ENCODE data around the gene SLC5A2. TPM values are rescaled to one million over a fixed set of nuclear protein-coding genes. Genes with fewer than 3 reads are reported as not detected.
A peak's percentile ranks its signal among the peaks of the same experiment; 100 is the strongest.
"Not testable (repeated sequence)": the region's sequence is repeated elsewhere in the genome, so short reads cannot be mapped to it uniquely, and the experiment has no call there.

SLC5A2 gene
- total RNA-seq, 1 donor from 2014 or later: not detected

GRCh38 chr16:31475946-31476302 lies 7.0 kb upstream of the SLC5A2 start:
- Mint-ChIP-seq H3K9me3 (no peaks in the 10 kb centered on the region), H3K4me1 (peaks cover 19% of the 10 kb centered on the region), H3K27ac (no peak overlapping the region), H3K36me3 (ENCODE audit: low read depth) (no peaks in the 10 kb centered on the region), H3K27me3 (peaks cover 49% of the 10 kb centered on the region), H3K4me3 (peak overlapping the region; percentile 90)
- peak; percentile 64 for DNase-seq
- intact Hi-C loops (cut with micrococcal nuclease): loop anchor here (5.0 kb wide), 1 partner anchor 391 kb away; no protein-coding TSS in a partner anchor

- H3K4me1 Mint-ChIP-seq: peaks cover 17% of the 10 kb centered on the region
- peaks cover 43% of the 10 kb centered on the region for H3K27me3 Mint-ChIP-seq
- peak overlapping the region; percentile 66 for H3K27ac Mint-ChIP-seq
These were observed 6.4 kb upstream of the SLC5A2 start for GRCh38 chr16:31476303-31477219.

GRCh38 chr16:31477220-31478216 lies 5.4 kb upstream of the SLC5A2 start:
- H3K4me3 Mint-ChIP-seq: peak overlapping the region; percentile 90
- intact Hi-C loops (cut with micrococcal nuclease): loop anchor here (1.0 to 5.0 kb wide), 3 partner anchors 10 to 390 kb away; partner anchors contain the start of gene ARMC5
- peaks cover 45% of the 10 kb centered on the region for H3K27me3 Mint-ChIP-seq
- H3K9me3 Mint-ChIP-seq: no peaks in the 10 kb centered on the region
- DNase-seq: peak; percentile 82
- peak overlapping the region; percentile 27 for H3K27ac Mint-ChIP-seq
- peaks cover 15% of the 10 kb centered on the region for H3K4me1 Mint-ChIP-seq
- no peaks in the 10 kb centered on the region for H3K36me3 Mint-ChIP-seq (ENCODE audit: low read depth)

More at GRCh38 chr16:31476303-31477219, 6.4 kb upstream of the SLC5A2 start:
- intact Hi-C loops (cut with micrococcal nuclease): loop anchor here (1.0 to 5.0 kb wide), 3 partner anchors 11 to 391 kb away; partner anchors contain the start of gene ARMC5
- Mint-ChIP-seq H3K9me3 (no peaks in the 10 kb centered on the region), H3K4me3 (peak overlapping the region; percentile 90), H3K36me3 (ENCODE audit: low read depth) (no peaks in the 10 kb centered on the region)
- peak; percentile 93 for DNase-seq

- Mint-ChIP-seq H3K36me3 (ENCODE audit: low read depth) (no peaks in the 10 kb centered on the region), H3K27ac (no peak overlapping the region), H3K9me3 (no peaks in the 10 kb centered on the region), H3K4me1 (peaks cover 11% of the 10 kb centered on the region), H3K27me3 (peaks cover 39% of the 10 kb centered on the region), H3K4me3 (no peak overlapping the region)
- no peak for DNase-seq
- intact Hi-C loops (cut with micrococcal nuclease): loop anchor here (5.0 kb wide), 1 partner anchor 388 kb away; no protein-coding TSS in a partner anchor
These were observed 4.0 kb upstream of the SLC5A2 start for GRCh38 chr16:31478956-31479355.

- H3K4me1 Mint-ChIP-seq: peaks cover 11% of the 10 kb centered on the region
- intact Hi-C loops (cut with micrococcal nuclease): loop anchor here (5.0 kb wide), 1 partner anchor 388 kb away; no protein-coding TSS in a partner anchor
- no peak overlapping the region for H3K4me3 Mint-ChIP-seq
- peaks cover 34% of the 10 kb centered on the region for H3K27me3 Mint-ChIP-seq
- no peak for DNase-seq
- no peaks in the 10 kb centered on the region for H3K9me3 Mint-ChIP-seq
- H3K27ac Mint-ChIP-seq: no peak overlapping the region
- H3K36me3 Mint-ChIP-seq (ENCODE audit: low read depth): no peaks in the 10 kb centered on the region
These were observed 3.2 kb upstream of the SLC5A2 start for GRCh38 chr16:31479751-31480150.

- H3K27me3 Mint-ChIP-seq: peaks cover 39% of the 10 kb centered on the region
- no peaks in the 10 kb centered on the region for H3K9me3 Mint-ChIP-seq
- peaks cover 11% of the 10 kb centered on the region for H3K4me1 Mint-ChIP-seq
- H3K4me3 Mint-ChIP-seq: no peak overlapping the region
- H3K27ac Mint-ChIP-seq: no peak overlapping the region
- H3K36me3 Mint-ChIP-seq (ENCODE audit: low read depth): no peaks in the 10 kb centered on the region
- no peak for DNase-seq
- intact Hi-C loops (cut with micrococcal nuclease): no loop called here
These were observed 1.9 kb upstream of the SLC5A2 start for GRCh38 chr16:31480851-31481536.

GRCh38 chr16:31484048-31484447 lies 1.1 kb downstream of the SLC5A2 start:
- intact Hi-C loops (cut with micrococcal nuclease); H3K27ac Mint-ChIP-seq: not testable (repeated sequence)
- H3K27me3 Mint-ChIP-seq: peaks cover 39% of the 10 kb centered on the region

GRCh38 chr16:31484491-31485171 lies 1.7 kb downstream of the SLC5A2 start:
- H3K4me3 Mint-ChIP-seq: no peak overlapping the region
- H3K27me3 Mint-ChIP-seq: peaks cover 37% of the 10 kb centered on the region
- peaks cover 2% of the 10 kb centered on the region for H3K4me1 Mint-ChIP-seq
- intact Hi-C loops (cut with micrococcal nuclease): no loop called here
- DNase-seq: no peak
- no peaks in the 10 kb centered on the region for H3K9me3 Mint-ChIP-seq
- H3K36me3 Mint-ChIP-seq (ENCODE audit: low read depth): no peaks in the 10 kb centered on the region
- H3K27ac Mint-ChIP-seq: no peak overlapping the region

More at GRCh38 chr16:31484048-31484447, 1.1 kb downstream of the SLC5A2 start:
- not testable (repeated sequence) for DNase-seq; H3K9me3 Mint-ChIP-seq; H3K4me3 Mint-ChIP-seq; H3K4me1 Mint-ChIP-seq; H3K36me3 Mint-ChIP-seq (ENCODE audit: low read depth)

- no peak for DNase-seq
- Mint-ChIP-seq H3K9me3 (no peaks in the 10 kb centered on the region), H3K27ac (no peak overlapping the region), H3K36me3 (ENCODE audit: low read depth) (peaks cover under 1% of the 10 kb centered on the region), H3K4me3 (no peak overlapping the region), H3K27me3 (peaks cover 33% of the 10 kb centered on the region), H3K4me1 (peaks cover 2% of the 10 kb centered on the region)
- intact Hi-C loops (cut with micrococcal nuclease): no loop called here
These were observed 2.6 kb downstream of the SLC5A2 start for GRCh38 chr16:31485571-31485970.

- Mint-ChIP-seq H3K36me3 (ENCODE audit: low read depth) (peaks cover 2% of the 10 kb centered on the region), H3K4me1 (peaks cover 5% of the 10 kb centered on the region), H3K27ac (no peak overlapping the region), H3K9me3 (no peaks in the 10 kb centered on the region), H3K27me3 (peaks cover 29% of the 10 kb centered on the region), H3K4me3 (no peak overlapping the region)
- DNase-seq: no peak
- intact Hi-C loops (cut with micrococcal nuclease): no loop called here
These were observed 3.1 kb downstream of the SLC5A2 start for GRCh38 chr16:31486045-31486444.

GRCh38 chr16:31487071-31487719 lies 4.3 kb downstream of the SLC5A2 start:
- Mint-ChIP-seq H3K27ac (no peak overlapping the region), H3K4me3 (peak overlapping the region; percentile 90)
- intact Hi-C loops (cut with micrococcal nuclease): loop anchor here (1.0 kb wide), 1 partner anchor 10 kb away; no protein-coding TSS in a partner anchor

More at GRCh38 chr16:31487071-31487719, 4.3 kb downstream of the SLC5A2 start:
- peaks cover 2% of the 10 kb centered on the region for H3K36me3 Mint-ChIP-seq (ENCODE audit: low read depth)
- peaks cover 25% of the 10 kb centered on the region for H3K27me3 Mint-ChIP-seq
- no peaks in the 10 kb centered on the region for H3K9me3 Mint-ChIP-seq
- no peak for DNase-seq
- H3K4me1 Mint-ChIP-seq: peaks cover 5% of the 10 kb centered on the region

Data from activated CD4-positive, alpha-beta T cell treated with anti-CD3 and anti-CD28 coated beads, Interleukin-2, amount 10 ng/mL, durations not matched to agents 24 days and 14 days (primary cell).